Sigmoid colon (tissue), 7 donors: Measurements from ENCODE around the gene SCARB1. TPM values are rescaled to one million over a fixed set of nuclear protein-coding genes. Genes with fewer than 3 reads are reported as not detected.
"Not testable (repeated sequence)": the region's sequence is repeated elsewhere in the genome, so short reads cannot be mapped to it uniquely, and the experiment has no call there.

Experiments
- DNase-seq: peaks from one replicate; pipeline ENCODE4 v3.0.0-alpha.2; 2019
- H3K27ac ChIP-seq, 4 donors: fragments of 200-600 bp; sonication (generic); one replicate each; pipeline ENCODE4 v1.5.1; 2016 to 2019; ENCODE audit warnings: mild to moderate bottlenecking in 1 of 4
- H3K27me3 ChIP-seq, 3 donors: fragments of 200-600 bp; sonication (generic); one replicate each; pipeline ENCODE4 v1.5.1; 2019; ENCODE audit warnings: mild to moderate bottlenecking in 1 of 3
- H3K36me3 ChIP-seq, 4 donors: fragments of 200-600 bp; sonication (generic); one replicate each; pipeline ENCODE4 v1.5.1; 2016 to 2019
- H3K4me1 ChIP-seq, 4 donors: fragments of 200-600 bp; sonication (generic); one replicate each; pipeline ENCODE4 v1.5.1; 2017 to 2019
- H3K4me3 ChIP-seq, 4 donors: fragments of 200-600 bp; sonication (generic); one replicate each; pipeline ENCODE4 v1.5.1; 2017 to 2019; ENCODE audit warnings: mild to moderate bottlenecking in 2 of 4, moderate library complexity in 1 of 4
- H3K9me3 ChIP-seq, 4 donors: fragments of 200-600 bp in 3 of 4; sonication (generic) in 3 of 4; one replicate each; pipeline versions ENCODE4 v1.5.1 to v1.6.1; 2013 to 2019
- CTCF ChIP-seq, 4 experiments: fragments of 450-650 bp in 3 of 4; fragments of 200-600 bp in 1 of 4; IDR thresholded peaks; one replicate each; pipeline ENCODE4 v1.5.1; 2016 to 2019; ENCODE audit warnings: antibody characterized with exemption in 4 of 4, mild to moderate bottlenecking in 3 of 4, moderate library complexity in 2 of 4
- EP300 ChIP-seq, 4 donors: sonication (generic); formaldehyde crosslinking; IDR thresholded peaks; one replicate each; pipeline ENCODE4 v1.6.1; 2017; ENCODE audit warnings: antibody characterized with exemption in 4 of 4
- POLR2A ChIP-seq, 2 donors: fragments of 450-650 bp; IDR thresholded peaks; one replicate each; pipeline ENCODE4 v1.6.1; 2016; ENCODE audit warnings: antibody characterized with exemption in 2 of 2, mild to moderate bottlenecking in 2 of 2, moderate library complexity in 2 of 2
- POLR2AphosphoS5 ChIP-seq, 4 donors: sonication (generic); formaldehyde crosslinking; IDR thresholded peaks; one replicate each; pipeline ENCODE4 v1.6.1; 2017; ENCODE audit warnings: antibody characterized with exemption in 4 of 4
- WGBS, 2 donors: extraction: QIAGEN DNeasy Blood & Tissue Kit; methylation state at CpG; one replicate each; pipeline ENCODE4 v1.1.7; 2013; 5-methylcytosine and 5-hydroxymethylcytosine counted together
- intact Hi-C: fragments of 100-400 bp; cut with DNase I; formaldehyde crosslinking; loops from one replicate; pipeline ENCODE4 v1.15.1; 2023
- polyA plus RNA-seq, 3 donors: library from polyadenylated mRNA; stranded (reverse); fragments of 200-250 nt; gene quantifications; one replicate each; pipeline ENCODE4 v1.2.3, GENCODE V29; 2013
- total RNA-seq, 4 donors: library from RNA; depleted of rRNA; stranded (reverse); fragments of >200 nt; gene quantifications; one replicate each; pipeline ENCODE4 v1.1.0, GENCODE V29; 2016
- donor health status: healthy with polysubstance abuse.
- donor health status: Bipolar disorder and iron deficiency.
- donor health status: healthy.

Gene SCARB1
- total and polyA plus RNA-seq, 7 donors: 4.2 to 36.4 (median 11.4) TPM

- no peaks in the 10 kb centered on the region for H3K9me3 ChIP-seq
- no peaks in the 10 kb centered on the region for H3K4me1 ChIP-seq
- no peaks in the 10 kb centered on the region for H3K27me3 ChIP-seq
- 86 to 91% methylated on average over 9 of the region's 9 CpGs for WGBS, 2 donors
- no peaks in the 10 kb centered on the region for H3K36me3 ChIP-seq
- no peak overlapping the region for H3K4me3 ChIP-seq
- no peak for DNase-seq
- H3K27ac ChIP-seq: no peak overlapping the region
- TF ChIP-seq EP300 (IDR thresholded peaks at IDR 0.05): no peak
- no peak for TF ChIP-seq POLR2A (IDR thresholded peaks at IDR 0.05)
- TF ChIP-seq CTCF (IDR thresholded peaks at IDR 0.05): no peak
- TF ChIP-seq POLR2AphosphoS5 (IDR thresholded peaks at IDR 0.05): no peak
- intact Hi-C loops: no loop called here
Observed at GRCh38 chr12:124893792-124894516, 30.3 kb upstream of the SCARB1 start.

- no peaks in the 10 kb centered on the region for H3K4me1 ChIP-seq
- no peak for TF ChIP-seq EP300 (IDR thresholded peaks at IDR 0.05)
- no peak for TF ChIP-seq POLR2A (IDR thresholded peaks at IDR 0.05)
- TF ChIP-seq CTCF (IDR thresholded peaks at IDR 0.05): no peak
- no peak for TF ChIP-seq POLR2AphosphoS5 (IDR thresholded peaks at IDR 0.05)
- H3K27ac ChIP-seq: no peak overlapping the region
- H3K27me3 ChIP-seq: no peaks in the 10 kb centered on the region
- H3K9me3 ChIP-seq: no peaks in the 10 kb centered on the region
- intact Hi-C loops: no loop called here
- 77 to 85% methylated on average over 2 of the region's 2 CpGs for WGBS, 2 donors
- no peaks in the 10 kb centered on the region for H3K36me3 ChIP-seq
- H3K4me3 ChIP-seq: no peak overlapping the region
- DNase-seq: no peak
Observed at GRCh38 chr12:124888260-124888659, 24.6 kb upstream of the SCARB1 start.

GRCh38 chr12:124887766-124888165 lies 24.1 kb upstream of the SCARB1 start:
- 81 to 95% methylated on average over 9 of the region's 9 CpGs for WGBS, 2 donors
- H3K4me3 ChIP-seq, H3K36me3 ChIP-seq, intact Hi-C loops, H3K9me3 ChIP-seq, H3K27ac ChIP-seq, DNase-seq, H3K4me1 ChIP-seq, H3K27me3 ChIP-seq: not testable (repeated sequence)

GRCh38 chr12:124884587-124885438 lies 21.1 kb upstream of the SCARB1 start:
- no peaks in the 10 kb centered on the region for H3K9me3 ChIP-seq
- intact Hi-C loops: no loop called here
- no peak overlapping the region for H3K4me3 ChIP-seq
- TF ChIP-seq EP300 (IDR thresholded peaks at IDR 0.05) (no peak), POLR2A (IDR thresholded peaks at IDR 0.05) (no peak), CTCF (IDR thresholded peaks at IDR 0.05) (no peak)
- no peak for DNase-seq
- no peaks in the 10 kb centered on the region for H3K27me3 ChIP-seq
- H3K27ac ChIP-seq: no peak overlapping the region
- H3K36me3 ChIP-seq: no peaks in the 10 kb centered on the region
- H3K4me1 ChIP-seq: no peaks in the 10 kb centered on the region
- 15 to 33% methylated on average over 15 of the region's 15 CpGs for WGBS, 2 donors

- no peak for DNase-seq
- Histone ChIP-seq H3K4me3 (no peak overlapping the region), H3K9me3 (no peaks in the 10 kb centered on the region), H3K4me1 (no peaks in the 10 kb centered on the region), H3K27me3 (no peaks in the 10 kb centered on the region), H3K27ac (no peak overlapping the region), H3K36me3 (no peaks in the 10 kb centered on the region)
- TF ChIP-seq POLR2A (IDR thresholded peaks at IDR 0.05) (no peak), EP300 (IDR thresholded peaks at IDR 0.05) (no peak), POLR2AphosphoS5 (IDR thresholded peaks at IDR 0.05) (no peak), CTCF (IDR thresholded peaks at IDR 0.05) (no peak)
- 85 to 86% methylated on average over 10 of the region's 10 CpGs for WGBS, 2 donors
- intact Hi-C loops: no loop called here
Observed at GRCh38 chr12:124883263-124884130, 19.8 kb upstream of the SCARB1 start.
